Fibroblast of lung (primary cell): ENCODE measurements around the gene SAYSD1. TPM values are rescaled to one million over a fixed set of nuclear protein-coding genes. Genes with fewer than 3 reads are reported as not detected.

Experiments
- DNase-seq, 2 donors: peaks; one replicate each; pipeline versions ENCODE4 v3.0.0 to v3.0.0-alpha.2; 2010; ENCODE audit warnings: low read depth in 2 of 2
- H2AFZ ChIP-seq: 2 replicates; pipeline ENCODE4 v1.5.1; 2012; ENCODE audit warnings: low read length, control low read depth, inconsistent platforms
- H3K27ac ChIP-seq: 2 replicates; pipeline ENCODE4 v1.5.1; 2011; ENCODE audit warnings: low read length, control low read depth; ENCODE audit not compliant: insufficient read depth
- H3K27me3 ChIP-seq: 2 replicates; pipeline ENCODE4 v1.5.1; 2011; ENCODE audit warnings: mild to moderate bottlenecking, low read length; ENCODE audit not compliant: control insufficient read depth, insufficient read depth
- H3K36me3 ChIP-seq: 2 replicates; pipeline ENCODE4 v1.5.1; 2011; ENCODE audit warnings: low read length; ENCODE audit not compliant: control insufficient read depth, insufficient read depth
- H3K4me1 ChIP-seq: 2 replicates; pipeline ENCODE4 v1.5.1; 2011; ENCODE audit warnings: low read length; ENCODE audit not compliant: control insufficient read depth, insufficient read depth; ENCODE audit errors: extremely low read depth
- H3K4me2 ChIP-seq: 2 replicates; pipeline ENCODE4 v1.5.1; 2011; ENCODE audit warnings: low read length, control low read depth; ENCODE audit not compliant: insufficient read depth; ENCODE audit errors: extremely low read depth
- H3K4me3 ChIP-seq, 4 experiments: fragments of 200-600 bp in 1 of 4; sonication (generic) in 1 of 4; replicated peaks in 1 of 4; 2 replicates each; pipeline ENCODE4 v1.5.1; 2011 to 2016; ENCODE audit warnings: low read length in 4 of 4, low read depth in 3 of 4, mild to moderate bottlenecking in 3 of 4, control low read depth in 2 of 4, inconsistent platforms in 1 of 4, mixed read lengths in 1 of 4; ENCODE audit not compliant: insufficient read depth in 1 of 4; ENCODE audit errors: control extremely low read depth in 1 of 4
- H3K79me2 ChIP-seq: 2 replicates; pipeline ENCODE4 v1.5.1; 2012; ENCODE audit warnings: mild to moderate bottlenecking, low read length, inconsistent platforms; ENCODE audit not compliant: control insufficient read depth, insufficient read depth
- H3K9ac ChIP-seq: 2 replicates; pipeline ENCODE4 v1.5.1; 2011; ENCODE audit warnings: mild to moderate bottlenecking, low read length, control low read depth; ENCODE audit not compliant: insufficient read depth
- H3K9me3 ChIP-seq: 2 replicates; pipeline ENCODE4 v1.5.1; 2012; ENCODE audit warnings: low read depth, low read length; ENCODE audit not compliant: control insufficient read depth, insufficient read depth
- H4K20me1 ChIP-seq: 2 replicates; pipeline ENCODE4 v1.5.1; 2011; ENCODE audit warnings: low read length; ENCODE audit not compliant: control insufficient read depth, insufficient read depth; ENCODE audit errors: extremely low read depth
- EZH2 ChIP-seq: IDR thresholded peaks from 2 replicates; pipeline ENCODE4 v1.5.1; 2012; ENCODE audit warnings: low read length, control low read depth, mild to moderate bottlenecking; ENCODE audit errors: missing control alignments
- polyA plus RNA-seq, 2 donors: library from polyadenylated mRNA; depleted of rRNA in 1 of 2; stranded (reverse) in 1 of 2; unstranded in 1 of 2; fragments of >200 nt; gene quantifications; 2 replicates each; pipeline ENCODE4 v1.2.1, GENCODE V29; 2011 to 2012; ENCODE audit warnings: missing spikeins in 1 of 2
- total RNA-seq: library from RNA; depleted of rRNA; stranded (reverse); fragments of >200 nt; gene quantifications from 2 replicates; pipeline ENCODE4 v1.2.1, GENCODE V29; 2014
- TF ChIP-seq, protein P1 (sequence below), 2 donors: IDR thresholded peaks in 1 of 2; conservative IDR thresholded peaks in 1 of 2; 1 replicate in 1 of 2; 2 replicates in 1 of 2; pipeline ENCODE4 v1.5.1; 2011 to 2012; ENCODE audit warnings: low read length in 2 of 2, control low read depth in 1 of 2, inconsistent platforms in 1 of 2, low read depth in 1 of 2, mild to moderate bottlenecking in 1 of 2

Gene SAYSD1
- total and polyA plus RNA-seq, 2 donors (not counting 1 experiment from before 2014, with no cell fraction given) = 11.9 to 13.9 TPM

DNA sequence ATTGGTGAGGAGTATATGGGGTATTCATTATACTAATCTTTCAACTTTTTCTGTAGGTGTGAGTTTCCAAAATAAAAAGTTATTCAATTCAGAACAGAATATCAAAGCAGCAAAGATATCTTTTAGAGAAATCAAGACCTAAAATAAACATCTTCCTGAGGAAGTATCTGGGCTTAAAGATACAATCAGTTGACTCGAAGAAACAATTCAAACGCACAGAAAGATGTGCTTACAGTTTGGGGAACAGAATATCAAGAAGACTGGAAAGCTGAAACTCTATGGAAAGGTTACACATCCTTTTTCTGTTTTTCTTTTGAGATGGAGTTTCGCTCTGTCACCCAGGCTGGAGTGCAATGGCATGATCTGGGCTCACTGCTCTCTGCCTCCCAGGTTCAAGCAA is 36.2 kb upstream of the SAYSD1 start:
- TF ChIP-seq, protein P1, sequence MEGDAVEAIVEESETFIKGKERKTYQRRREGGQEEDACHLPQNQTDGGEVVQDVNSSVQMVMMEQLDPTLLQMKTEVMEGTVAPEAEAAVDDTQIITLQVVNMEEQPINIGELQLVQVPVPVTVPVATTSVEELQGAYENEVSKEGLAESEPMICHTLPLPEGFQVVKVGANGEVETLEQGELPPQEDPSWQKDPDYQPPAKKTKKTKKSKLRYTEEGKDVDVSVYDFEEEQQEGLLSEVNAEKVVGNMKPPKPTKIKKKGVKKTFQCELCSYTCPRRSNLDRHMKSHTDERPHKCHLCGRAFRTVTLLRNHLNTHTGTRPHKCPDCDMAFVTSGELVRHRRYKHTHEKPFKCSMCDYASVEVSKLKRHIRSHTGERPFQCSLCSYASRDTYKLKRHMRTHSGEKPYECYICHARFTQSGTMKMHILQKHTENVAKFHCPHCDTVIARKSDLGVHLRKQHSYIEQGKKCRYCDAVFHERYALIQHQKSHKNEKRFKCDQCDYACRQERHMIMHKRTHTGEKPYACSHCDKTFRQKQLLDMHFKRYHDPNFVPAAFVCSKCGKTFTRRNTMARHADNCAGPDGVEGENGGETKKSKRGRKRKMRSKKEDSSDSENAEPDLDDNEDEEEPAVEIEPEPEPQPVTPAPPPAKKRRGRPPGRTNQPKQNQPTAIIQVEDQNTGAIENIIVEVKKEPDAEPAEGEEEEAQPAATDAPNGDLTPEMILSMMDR (conservative IDR thresholded peaks at IDR 0.05 in 1 of 2, IDR thresholded peaks at IDR 0.05 in 1 of 2; ENCODE audit: low read depth in 1 of 2, low read length in 2 of 2) = no peak
- no peak for TF ChIP-seq EZH2
- Histone ChIP-seq H3K4me3 (no peak overlapping the region), H2AFZ (no peak overlapping the region)

DNA sequence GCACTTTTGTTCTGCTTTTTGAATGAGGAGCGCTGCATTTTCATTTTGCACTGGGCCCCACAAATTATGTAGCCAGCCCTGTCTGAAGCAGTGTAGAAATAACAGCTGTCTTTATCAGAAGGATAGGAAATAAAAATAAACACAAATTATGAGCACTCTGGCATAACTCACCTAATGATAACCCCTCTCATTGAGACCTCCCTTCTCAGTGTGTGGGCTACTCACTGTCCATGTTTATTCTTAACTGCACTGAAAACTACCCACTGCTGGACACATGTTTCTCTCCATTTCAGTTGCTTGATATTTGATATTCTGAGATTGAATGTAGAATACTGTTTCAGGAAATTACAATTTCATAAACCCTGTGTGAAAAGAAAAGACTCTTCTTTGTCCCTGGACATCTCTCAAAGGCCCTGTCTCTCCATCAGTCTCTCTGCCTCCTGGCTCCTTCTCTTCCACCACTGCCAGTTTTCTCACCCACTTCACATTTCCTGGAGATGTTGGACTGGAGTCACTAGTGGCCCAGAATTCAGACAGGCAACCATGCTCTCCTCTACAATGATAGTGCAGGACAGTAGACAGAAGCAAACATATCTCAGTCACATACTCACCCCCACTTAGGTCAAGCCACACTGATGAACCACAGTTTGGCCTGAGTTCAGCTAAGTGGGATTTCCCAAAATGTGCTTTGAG is 29.6 kb upstream of the SAYSD1 start:
- H3K4me2 ChIP-seq = no peak overlapping the region
- H3K79me2 ChIP-seq = no peaks in the 10 kb centered on the region
- no peaks in the 10 kb centered on the region for H3K9me3 ChIP-seq
- H3K27ac ChIP-seq = no peak overlapping the region
- no peaks in the 10 kb centered on the region for H4K20me1 ChIP-seq
- no peak overlapping the region for H3K9ac ChIP-seq
- no peaks in the 10 kb centered on the region for H3K27me3 ChIP-seq
- no peak for DNase-seq
- H3K4me3 ChIP-seq = no peak overlapping the region
- H3K36me3 ChIP-seq = no peaks in the 10 kb centered on the region
- no peak overlapping the region for H2AFZ ChIP-seq
- H3K4me1 ChIP-seq = no peaks in the 10 kb centered on the region
- TF ChIP-seq, protein P1 (conservative IDR thresholded peaks at IDR 0.05 in 1 of 2, IDR thresholded peaks at IDR 0.05 in 1 of 2; ENCODE audit: low read depth in 1 of 2, low read length in 2 of 2) = no peak
- TF ChIP-seq EZH2 = no peak

More for the DNA sequence above, 36.2 kb upstream of the SAYSD1 start:
- no peaks in the 10 kb centered on the region for H3K9me3 ChIP-seq
- H3K27ac ChIP-seq = no peak overlapping the region
- no peak overlapping the region for H3K9ac ChIP-seq
- H3K36me3 ChIP-seq = no peaks in the 10 kb centered on the region
- no peaks in the 10 kb centered on the region for H3K79me2 ChIP-seq
- no peak for DNase-seq
- H4K20me1 ChIP-seq = no peaks in the 10 kb centered on the region
- no peaks in the 10 kb centered on the region for H3K27me3 ChIP-seq
- H3K4me1 ChIP-seq = no peaks in the 10 kb centered on the region
- no peak overlapping the region for H3K4me2 ChIP-seq

DNA sequence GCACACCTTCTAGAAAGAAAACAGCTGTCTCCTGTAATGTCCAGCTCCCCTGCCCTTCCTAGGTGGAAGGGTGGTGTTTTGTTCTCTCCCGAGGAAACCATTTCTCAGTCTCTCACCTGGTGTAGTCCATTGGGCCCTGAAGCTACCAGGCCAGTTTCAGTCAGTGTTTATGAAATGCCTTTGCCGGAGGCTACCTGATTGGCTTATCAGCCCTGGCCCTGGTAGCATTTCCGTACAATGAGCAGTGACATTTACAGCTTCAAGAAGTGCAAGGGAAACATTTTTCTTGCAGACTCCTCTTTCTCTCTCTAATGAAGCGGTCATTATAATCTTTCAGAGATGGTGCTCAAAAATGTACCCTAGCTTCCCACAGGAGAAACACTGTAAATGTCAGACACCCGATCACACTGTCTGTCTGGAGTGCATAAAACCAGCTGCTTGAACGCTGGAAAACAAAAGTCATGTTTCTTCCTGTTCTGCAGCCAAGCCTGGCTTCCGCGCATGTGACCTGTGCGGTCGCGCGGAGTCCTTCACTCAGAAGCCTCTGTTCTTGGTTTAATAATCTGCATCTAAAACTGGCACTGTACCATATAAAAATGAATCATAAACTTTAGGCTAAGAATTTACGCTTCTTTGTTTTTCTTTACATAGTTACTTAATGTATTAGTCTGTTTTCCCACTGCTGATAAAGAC is 28.4 kb upstream of the SAYSD1 start:
- H2AFZ ChIP-seq = no peak overlapping the region
- H3K4me2 ChIP-seq = no peak overlapping the region
- no peaks in the 10 kb centered on the region for H3K27me3 ChIP-seq
- DNase-seq = peak in 1 of 2 donors; percentile 42
- H3K79me2 ChIP-seq = no peaks in the 10 kb centered on the region
- H3K36me3 ChIP-seq = no peaks in the 10 kb centered on the region
- TF ChIP-seq EZH2 = no peak
- TF ChIP-seq, protein P1 (conservative IDR thresholded peaks at IDR 0.05 in 1 of 2, IDR thresholded peaks at IDR 0.05 in 1 of 2; ENCODE audit: low read depth in 1 of 2, low read length in 2 of 2) = no peak
- no peaks in the 10 kb centered on the region for H3K9me3 ChIP-seq
- no peak overlapping the region for H3K27ac ChIP-seq
- H4K20me1 ChIP-seq = no peaks in the 10 kb centered on the region
- no peaks in the 10 kb centered on the region for H3K4me1 ChIP-seq
- no peak overlapping the region for H3K4me3 ChIP-seq
- H3K9ac ChIP-seq = no peak overlapping the region
